Right kidney (tissue), 1 donor: ENCODE data around the gene EDAR.

ENCODE experiments used
- DNase-seq: peaks from one replicate; pipeline ENCODE4 v3.0.0-alpha.2; 2016

Gene EDAR

GRCh38 chr2:108967757-108968156, 21.3 kb downstream of the EDAR start:
- no peak for DNase-seq

GRCh38 chr2:108965540-108966289, 23.3 kb downstream of the EDAR start:
- no peak for DNase-seq

- no peak for DNase-seq
These were observed 26.0 kb downstream of the EDAR start for GRCh38 chr2:108963057-108963456.

- no peak for DNase-seq
These were observed 27.2 kb downstream of the EDAR start for GRCh38 chr2:108961796-108962195.

GRCh38 chr2:108960006-108960405, 29.0 kb downstream of the EDAR start:
- no peak for DNase-seq

- DNase-seq, result no peak
These were observed 29.6 kb downstream of the EDAR start for GRCh38 chr2:108959401-108959800.

GRCh38 chr2:108958632-108959341, 30.2 kb downstream of the EDAR start:
- DNase-seq, result no peak

GRCh38 chr2:108958002-108958401, 31.0 kb downstream of the EDAR start:
- DNase-seq, result no peak

GRCh38 chr2:108956375-108956774, 32.6 kb downstream of the EDAR start:
- DNase-seq, result no peak

- DNase-seq, result no peak
These were observed 38.5 kb downstream of the EDAR start for GRCh38 chr2:108950369-108951135.

- no peak for DNase-seq
These were observed 39.4 kb downstream of the EDAR start for GRCh38 chr2:108949316-108950239.

- DNase-seq, result no peak
These were observed 41.6 kb downstream of the EDAR start for GRCh38 chr2:108947271-108947907.

GRCh38 chr2:108946442-108946841, 42.6 kb downstream of the EDAR start:
- no peak for DNase-seq

- DNase-seq, result no peak
These were observed 43.1 kb downstream of the EDAR start for GRCh38 chr2:108945969-108946368.

- no peak for DNase-seq
These were observed 44.3 kb downstream of the EDAR start for GRCh38 chr2:108944601-108945331.

- no peak for DNase-seq
These were observed 45.3 kb downstream of the EDAR start for GRCh38 chr2:108943751-108944150.

GRCh38 chr2:108942888-108943287, 46.1 kb downstream of the EDAR start:
- no peak for DNase-seq

GRCh38 chr2:108942231-108942825, 46.7 kb downstream of the EDAR start:
- DNase-seq, result no peak

GRCh38 chr2:108941767-108942166, 47.3 kb downstream of the EDAR start:
- DNase-seq, result no peak

GRCh38 chr2:108941161-108941665, 47.8 kb downstream of the EDAR start:
- DNase-seq, result no peak
